Inferior parietal cortex (tissue), 1 donor: ENCODE results near the gene MFRP.
"Not testable (repeated sequence)": the region's sequence is repeated elsewhere in the genome, so short reads cannot be mapped to it uniquely, and the experiment has no call there.

Source experiments
- DNase-seq: peaks from one replicate; pipeline ENCODE4 v3.0.0-alpha.2; 2016; ENCODE audit errors: extremely low spot score

Gene MFRP

DNA sequence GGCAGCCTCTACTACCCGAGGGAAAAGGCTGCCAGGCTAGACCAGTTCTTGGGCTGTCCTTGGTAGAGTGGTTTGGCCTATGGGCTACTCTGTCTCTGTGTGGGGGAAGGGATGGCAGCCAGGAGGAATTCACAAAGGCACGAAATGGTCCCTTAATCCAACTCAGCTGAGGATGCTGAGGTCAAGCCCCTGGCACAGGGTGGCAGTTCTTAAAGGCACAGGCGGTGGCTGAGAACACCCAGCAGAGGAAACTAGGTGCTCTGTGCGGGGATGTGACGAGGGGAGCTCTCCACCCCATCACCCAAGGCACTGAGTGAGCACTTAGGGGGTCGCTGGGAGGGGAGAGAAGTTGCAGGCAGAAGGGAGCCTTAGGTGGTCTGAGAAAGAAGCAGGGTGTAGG lies at the start of gene MFRP:
TSS of gene MFRP (minus strand) at position 101 of the 400 bp plus-strand sequence. CDS start 192 bp downstream, outside the sequence.
- no peak for DNase-seq

DNA sequence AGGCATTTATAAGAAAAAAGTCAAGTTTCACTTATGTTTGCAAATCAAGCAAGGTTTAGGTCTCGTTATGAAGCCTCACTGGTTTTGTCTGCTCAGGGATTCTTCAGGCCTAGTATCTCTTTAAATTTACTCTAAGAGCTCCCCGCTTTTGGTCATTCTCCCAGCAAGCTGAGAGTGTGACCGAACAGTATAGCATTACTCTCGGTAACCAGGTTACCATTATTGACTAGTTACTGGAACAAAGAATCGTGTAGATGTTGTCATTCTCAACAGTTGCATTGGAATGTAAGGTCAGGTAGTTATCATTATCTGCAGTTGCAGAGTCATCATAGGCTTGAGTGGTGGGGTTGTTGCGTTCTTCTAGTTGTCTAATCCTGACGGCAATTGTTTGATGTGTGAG lies 44.8 kb upstream of the MFRP start:
- no peak for DNase-seq

DNA sequence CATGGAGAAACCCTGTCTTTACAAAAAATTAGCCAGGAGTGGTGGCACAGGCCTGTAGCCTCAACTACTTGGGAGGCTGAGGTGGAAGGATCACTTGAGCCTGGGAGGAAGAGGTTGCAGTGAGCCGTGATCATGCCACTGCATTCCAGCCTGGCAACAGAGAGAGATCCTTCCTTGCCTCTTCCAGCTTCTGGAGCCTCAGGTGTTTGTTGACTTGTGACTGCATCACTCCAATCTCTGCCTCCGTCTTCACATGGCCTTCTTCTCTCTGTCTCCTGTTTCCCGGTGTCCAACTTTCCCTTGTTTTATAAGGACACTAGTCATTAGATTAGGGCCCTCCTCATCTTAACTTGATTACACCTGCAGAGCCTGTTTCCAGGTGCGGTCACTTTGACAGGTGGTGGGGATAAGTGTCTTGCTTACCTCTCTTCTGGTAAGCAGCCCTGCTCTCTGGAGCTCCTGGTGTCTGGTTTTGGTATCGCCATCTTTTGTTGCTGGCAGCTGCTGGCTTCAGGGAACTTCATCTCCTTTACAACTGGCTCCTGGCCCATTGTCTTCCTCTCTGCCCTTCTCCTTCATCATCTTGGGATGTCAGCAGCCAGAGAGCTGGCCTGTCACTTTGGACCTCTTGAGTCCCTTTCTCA lies 43.2 kb upstream of the MFRP start:
- DNase-seq, result no peak

DNA sequence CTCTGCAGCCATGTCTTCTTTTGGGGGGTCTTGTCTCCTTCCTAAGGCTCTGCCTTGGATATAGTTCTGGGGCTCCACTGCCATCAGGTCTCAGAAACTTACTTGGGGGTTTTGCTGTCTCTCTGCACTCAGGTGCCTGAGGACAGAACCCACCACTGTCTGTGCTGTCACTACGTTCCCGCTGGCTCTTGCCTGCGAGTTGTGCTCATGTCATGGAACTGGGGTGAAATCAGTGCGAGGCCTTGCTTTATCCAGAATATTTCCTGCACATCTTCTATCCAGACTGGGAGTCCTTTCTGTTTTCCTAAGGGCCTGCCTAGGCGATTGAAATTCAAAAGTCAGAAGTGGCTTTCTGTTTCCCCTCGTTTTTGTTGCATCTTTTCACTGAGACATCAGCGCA lies 41.6 kb upstream of the MFRP start:
- no peak for DNase-seq

DNA sequence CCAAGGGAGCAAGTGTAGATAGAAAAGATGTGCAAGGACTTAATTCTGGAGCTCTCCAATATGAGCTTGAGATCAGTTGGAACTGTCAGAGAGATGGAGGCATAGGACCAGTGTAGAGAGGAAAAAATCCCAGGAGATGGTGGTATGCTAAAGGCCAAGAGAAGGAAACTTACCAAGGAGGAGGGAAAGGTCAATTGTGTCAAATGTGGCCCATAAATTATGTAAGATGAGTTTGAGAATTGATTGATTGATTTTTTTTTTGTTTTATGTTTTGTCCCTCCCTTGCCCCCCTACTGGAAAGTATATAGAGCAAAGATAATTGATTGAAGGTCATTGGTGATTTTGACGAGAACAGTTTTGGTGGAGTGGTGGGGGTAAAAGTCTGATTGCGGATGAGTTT lies 37.8 kb upstream of the MFRP start:
- no peak for DNase-seq

DNA sequence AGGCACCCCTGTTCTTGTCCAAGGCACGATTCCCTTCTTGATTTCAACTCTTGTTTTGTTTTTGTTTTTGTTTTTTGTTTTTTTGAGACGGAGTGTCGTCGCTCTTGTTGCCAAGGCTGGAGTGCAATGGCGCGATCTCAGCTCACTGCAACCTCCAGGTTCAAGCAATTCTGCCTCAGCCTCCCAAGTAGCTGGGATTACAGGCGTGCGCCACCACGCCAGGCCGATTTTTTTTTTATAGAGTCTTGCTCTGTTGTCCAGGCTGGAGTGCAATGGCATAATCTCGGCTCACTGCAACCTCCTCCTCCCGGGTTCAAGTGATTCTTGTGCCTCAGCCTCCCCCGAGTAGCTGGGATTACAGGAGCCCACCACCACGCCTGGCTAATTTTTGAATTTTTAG lies 36.0 kb upstream of the MFRP start:
- DNase-seq, result not testable (repeated sequence)

DNA sequence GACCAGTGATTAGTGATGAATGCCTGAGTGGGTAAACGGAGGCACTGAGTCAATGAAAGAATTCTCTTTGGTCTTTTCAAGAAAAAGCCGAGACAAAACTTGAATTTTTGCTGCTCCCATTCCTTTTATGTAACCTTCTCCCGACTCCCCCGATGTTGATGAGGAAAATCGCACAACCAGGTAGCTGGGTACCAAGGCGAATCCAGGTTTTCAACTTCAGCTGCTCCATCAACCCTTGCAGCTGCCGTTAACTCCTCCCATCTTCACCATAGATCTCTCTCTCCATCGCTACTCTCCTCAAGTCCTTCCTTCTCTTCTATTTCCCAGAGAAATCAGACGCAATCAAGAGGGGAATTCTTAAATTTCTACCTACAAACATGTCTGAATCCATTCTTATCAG lies 35.6 kb upstream of the MFRP start:
- no peak for DNase-seq

DNA sequence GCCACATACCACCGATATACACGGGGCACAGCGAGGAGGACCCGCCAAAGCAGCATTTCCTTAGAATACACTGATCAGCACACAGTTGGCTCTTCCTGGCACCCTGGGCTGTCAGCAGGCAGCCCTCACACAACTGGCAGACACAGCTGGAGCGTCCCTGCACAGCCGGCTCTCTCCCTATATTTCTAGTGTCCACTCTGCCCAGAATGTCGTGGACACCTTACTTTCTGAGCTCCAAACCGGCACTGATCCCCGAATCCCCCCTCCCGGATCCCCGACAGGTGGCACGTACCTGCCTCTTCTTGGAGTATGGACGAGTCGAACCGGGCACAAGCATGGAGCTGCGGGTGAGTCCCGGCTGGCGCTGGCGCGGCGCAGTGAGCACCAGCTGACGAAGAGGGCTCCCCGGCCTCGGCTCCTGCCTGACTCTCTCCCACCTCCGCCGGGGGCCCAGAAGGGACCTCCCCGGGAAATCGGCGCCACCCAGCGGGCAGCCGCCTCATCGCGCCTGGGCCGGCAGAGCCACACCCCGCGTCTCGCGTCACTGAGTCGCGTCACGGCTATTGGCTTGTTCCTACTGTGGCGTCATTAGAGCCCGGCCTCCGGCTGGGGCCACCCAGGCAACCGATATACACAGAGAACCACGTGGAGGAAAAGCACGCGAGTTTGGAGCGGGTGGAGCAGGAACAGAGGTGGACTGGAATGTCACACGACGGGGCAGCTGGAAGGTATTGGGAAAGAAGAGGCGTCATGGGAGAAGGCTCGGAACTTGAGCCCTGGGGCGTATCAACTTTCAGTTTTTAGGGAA lies 34.9 kb upstream of the MFRP start, which contains the start of gene USP2:
TSS of gene USP2 (minus strand) at position 510 of the 808 bp plus-strand sequence. CDS start 8,210 bp downstream, outside the sequence.
- DNase-seq, result peak; percentile 98

DNA sequence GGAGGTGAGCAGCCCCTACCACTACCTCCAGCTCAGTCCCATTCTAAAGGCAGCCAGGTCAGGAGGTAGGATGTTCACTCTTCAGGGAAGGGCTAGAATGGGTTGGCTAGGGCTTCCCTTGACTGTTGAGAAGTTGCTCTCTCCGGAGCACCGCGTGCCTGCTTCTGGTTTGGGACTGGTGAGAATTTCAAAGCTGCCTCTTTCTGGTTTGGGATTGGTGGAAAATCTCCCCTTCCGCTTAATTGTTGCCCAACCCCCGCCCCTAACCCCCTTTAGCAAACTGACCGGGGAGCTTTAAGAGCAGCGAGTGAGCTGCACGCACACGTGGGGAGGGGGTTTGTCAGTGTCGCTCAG lies 34.3 kb upstream of the MFRP start:
- DNase-seq, result no peak

DNA sequence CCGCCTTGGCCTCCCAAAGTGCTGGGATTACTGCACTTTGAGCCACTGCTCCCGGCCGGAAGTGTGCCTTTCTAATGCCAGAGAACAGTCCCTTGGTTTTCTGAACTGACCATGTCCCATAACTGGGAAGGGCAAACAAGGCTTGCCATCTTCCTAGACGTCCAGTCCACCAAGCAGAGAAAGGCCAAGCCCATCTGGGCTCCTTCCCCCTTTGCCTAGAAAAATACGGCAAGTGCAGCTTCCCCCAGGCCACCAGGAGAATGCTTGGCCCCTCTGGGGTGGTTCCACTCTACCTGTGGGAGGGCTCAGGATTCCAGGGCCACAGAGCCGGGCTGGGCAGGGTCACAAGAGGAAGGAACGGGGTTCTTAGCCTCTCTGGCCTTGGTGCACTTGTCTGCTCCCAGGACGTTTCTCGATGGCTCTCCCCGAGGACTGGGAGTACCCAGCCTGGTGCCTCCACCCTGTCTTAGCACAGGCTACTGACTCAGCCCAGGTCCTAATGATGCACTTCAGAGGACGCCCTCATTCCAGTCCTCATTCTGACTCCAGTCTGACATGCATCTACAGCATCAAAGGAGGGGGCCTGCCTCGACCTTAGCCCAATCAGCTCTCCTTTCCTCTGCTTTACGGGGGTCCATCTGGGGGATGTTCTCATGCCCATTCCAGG lies 33.8 kb upstream of the MFRP start:
- DNase-seq, result no peak

DNA sequence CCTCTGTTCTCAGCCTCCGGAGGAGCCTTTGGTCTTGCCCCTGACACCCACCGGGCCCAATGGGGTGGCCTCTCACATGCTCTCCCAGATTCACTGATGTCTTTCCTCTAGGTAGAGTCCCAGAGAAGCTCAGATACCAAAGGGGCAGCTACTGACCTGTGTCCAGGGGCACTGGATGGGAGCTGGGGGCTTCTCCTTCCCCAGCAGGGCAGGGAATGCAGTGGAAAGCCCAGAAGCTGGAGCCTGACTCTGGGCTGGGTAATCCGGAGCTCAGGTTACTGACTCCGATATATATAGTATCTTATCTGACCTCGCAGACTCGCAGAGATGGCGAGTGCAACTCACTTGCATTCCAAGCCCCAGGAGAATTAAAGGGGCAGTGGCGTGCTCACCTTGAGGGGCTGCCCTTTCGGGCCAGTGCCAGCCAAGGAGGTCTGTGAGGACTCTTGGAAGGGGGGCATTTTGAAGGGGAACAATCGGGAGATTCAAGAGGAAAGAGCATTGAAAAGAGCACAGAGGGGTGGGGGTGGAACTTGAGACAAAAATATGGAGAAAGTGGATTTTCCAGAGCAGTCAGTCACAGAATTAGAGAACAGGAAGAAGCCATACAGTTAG lies 32.5 kb upstream of the MFRP start:
- no peak for DNase-seq

DNA sequence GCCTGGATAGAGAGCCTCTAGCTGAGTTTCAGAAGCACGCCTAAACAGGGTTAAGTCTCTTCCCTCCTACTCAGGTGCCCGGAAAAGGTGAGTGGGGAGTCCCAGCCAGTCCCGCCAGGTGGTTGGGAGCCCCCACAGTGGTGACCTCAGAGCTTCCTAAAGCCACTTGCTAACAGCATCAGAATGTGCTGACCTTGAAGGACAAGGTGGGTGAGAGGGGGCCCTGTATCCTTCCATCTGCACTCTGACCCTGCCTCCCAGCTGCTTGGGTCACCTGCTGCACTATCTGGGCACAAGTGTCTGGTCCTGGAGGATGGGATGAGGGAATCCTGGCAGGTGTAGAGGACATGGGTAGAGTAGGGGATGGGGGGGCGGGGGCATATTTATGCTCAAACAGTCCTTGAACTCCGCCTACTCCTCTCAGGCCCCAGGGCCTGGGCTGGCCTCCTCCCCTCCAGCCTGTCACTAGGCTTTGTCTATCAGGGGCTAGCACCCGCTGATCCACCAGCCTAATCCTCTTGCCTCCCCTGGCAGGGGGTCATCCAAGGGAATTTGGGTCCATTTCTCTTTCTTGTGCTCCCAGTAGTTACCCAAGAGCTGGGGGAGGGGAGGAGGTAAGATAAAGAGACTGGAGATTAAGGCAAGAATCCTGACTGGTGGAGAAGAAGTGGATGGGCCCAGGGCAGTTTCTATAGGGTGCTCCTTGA lies 31.6 kb upstream of the MFRP start:
- no peak for DNase-seq

DNA sequence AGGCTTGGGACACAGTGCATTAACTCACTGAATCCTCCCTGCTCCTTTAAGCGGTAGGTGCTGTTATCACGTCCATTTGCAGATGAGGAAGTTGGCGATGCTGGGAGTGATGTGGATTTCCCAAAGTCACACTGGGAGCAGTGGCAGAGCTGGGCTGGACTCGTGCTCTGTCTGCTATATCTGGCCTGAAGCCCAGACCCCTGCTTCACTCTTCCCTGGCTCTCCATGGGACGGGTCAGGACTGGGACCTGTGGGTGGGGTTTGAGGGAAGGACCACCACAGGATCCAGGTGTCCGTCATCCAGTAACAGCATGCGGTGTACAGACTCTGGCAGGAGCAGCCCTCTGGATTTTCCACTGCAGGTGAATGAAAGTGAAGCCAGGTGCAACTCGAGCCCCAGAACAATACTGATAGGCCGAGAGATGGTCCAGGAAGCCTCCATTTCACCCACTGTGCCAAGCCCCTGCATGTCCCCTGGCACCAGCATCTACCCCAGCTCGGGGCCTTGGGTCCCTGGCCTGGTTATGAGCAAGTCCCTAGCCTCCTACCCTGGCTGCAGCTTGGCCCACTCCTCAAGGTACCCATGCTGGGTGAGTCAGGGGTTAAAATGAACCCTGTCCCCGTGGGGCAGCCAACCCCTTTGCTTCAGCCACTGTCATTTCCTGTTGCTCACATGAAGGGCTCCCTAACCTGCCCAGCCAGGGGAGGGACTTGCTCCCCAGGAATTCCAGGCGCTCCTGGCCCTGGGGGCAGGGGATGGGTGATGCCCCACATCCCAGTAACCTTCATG lies 30.8 kb upstream of the MFRP start:
- DNase-seq, result no peak

DNA sequence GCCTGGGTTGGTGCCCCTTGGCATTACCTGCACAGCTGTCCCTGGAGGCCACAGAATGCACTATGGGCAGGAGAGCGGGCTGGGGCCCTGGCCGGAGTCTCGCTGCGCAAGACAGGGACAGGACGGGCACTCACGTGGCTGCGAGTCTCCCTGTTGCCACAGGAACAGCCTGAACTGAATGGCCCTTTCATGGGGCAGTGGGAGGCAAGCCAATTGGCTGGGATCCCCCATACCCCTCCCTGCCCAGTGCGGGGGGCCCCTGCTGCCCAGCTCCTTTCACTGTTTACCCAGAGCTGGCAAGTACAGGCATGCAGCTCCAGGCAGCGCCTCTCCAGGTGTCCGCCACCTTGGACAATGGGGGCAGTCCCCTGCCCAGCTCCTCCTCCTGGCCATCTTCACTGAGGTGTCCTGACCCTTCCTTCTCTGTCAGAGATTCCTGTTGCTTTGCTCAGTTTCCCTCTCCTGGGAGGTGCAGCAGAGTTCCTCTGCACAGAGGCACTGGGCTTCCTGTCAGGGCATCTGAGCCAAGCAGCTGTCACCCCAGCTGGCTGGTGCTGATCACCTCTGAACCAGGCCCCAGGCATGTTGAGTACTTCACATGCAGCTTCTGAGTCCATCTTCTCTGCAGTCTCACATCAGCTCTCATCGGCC lies 29.8 kb upstream of the MFRP start:
- peak; percentile 90 for DNase-seq

DNA sequence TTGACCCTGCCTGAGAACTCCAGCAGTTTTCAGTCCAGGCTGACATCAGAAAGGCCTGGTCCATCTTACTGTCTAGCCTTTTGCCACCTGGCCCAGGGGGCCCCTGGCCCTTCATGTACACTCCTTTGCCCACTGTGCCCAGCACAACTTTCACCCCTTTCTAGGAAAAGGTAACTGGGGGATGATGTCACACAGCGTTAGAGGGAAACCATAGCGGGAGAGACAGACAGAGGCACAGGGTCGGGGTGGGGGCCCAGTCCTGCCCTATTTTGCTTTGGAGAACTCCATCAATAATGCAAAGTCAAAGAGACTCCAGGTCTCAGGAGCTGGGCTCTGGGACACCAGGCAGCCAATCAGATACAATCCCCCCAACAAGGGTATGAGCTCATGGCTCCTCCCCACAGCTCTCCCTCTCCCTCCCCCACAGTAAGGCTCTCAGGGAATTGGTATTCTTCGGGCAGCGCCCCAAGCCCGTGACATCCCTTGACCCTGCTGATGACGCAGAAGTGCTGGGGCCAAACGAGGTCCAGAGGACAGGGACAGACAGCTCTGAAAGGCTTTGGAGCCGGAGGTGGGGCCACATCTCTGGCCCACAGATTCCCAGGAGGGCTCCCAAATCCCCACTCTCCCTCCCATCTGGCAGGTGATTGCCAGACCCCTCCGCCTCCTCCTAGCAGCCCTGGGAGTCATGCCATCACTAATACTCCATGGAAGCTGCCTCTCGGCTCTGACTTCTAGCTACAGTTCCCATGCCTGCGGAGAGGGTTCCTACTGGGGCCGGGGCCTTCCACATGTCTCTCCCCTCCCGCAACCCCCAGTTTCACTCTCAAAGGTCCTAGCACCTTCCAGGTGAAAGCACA lies 29.1 kb upstream of the MFRP start:
- peak; percentile 72 for DNase-seq

DNA sequence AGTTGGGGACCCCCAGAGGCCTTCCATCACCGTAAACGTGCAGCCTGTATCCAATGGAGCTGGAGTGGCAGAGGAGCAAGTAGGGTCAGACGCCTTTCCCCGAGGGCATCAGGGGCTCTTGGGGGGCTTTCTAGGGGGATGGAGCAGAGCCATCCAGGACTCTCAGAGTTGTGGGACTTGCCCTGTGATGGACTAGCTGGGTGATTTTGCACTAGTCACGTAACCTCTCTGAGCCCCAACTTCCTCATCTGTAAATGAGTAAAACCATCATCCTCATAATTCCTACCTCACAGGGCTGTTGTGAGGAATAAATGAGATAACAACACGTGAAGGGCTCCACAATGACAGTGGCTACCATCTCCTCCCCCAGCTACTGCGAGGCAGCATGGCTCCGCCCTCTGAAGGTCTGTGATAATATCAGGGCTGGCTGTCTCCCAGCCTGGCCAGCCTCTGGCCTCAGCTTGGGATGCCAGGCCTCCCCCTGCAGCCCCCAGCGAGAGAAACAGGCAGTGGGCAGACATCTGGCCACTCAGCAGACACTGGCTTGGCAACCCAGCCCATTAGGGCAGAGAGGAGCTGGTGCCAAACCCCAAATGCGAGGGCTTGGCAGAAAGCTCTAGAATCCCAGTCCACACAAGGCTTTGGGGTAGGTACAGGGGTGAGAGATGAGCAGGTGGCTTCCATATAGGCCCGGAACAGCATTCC lies 28.3 kb upstream of the MFRP start:
- DNase-seq, result no peak

DNA sequence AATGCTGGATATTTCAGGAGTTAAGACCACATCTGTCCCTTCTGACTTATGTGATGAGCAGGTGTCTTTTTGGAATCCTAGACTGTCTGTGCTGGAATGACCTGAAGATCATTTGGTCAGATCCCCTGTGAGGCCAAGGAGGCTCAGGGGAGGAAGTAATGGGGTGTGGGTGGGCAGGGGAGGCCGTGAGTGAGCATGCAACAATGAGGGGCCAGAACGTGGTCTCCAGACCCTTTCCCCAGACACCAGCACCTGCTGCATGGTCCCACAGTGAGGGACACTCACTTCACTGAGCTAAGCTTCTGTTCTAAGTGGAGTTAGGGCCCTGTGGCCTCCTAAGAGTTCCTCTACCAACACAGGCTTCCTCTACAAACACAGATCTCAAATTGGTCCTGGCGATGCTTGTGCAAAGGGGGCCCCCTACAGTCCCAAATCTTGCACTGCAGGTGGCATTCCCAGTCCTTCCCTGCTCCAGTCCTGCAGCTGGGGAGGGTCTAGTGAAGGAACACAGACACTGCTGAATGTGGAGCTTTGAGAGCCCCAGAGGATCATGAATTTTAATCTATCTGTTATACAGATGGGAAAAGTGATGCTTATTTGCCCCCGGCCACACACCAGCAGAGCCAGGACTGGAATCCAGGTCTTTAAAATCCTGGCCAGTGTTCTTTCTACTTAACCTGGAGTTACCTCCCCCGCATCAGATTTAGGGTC lies 27.6 kb upstream of the MFRP start:
- DNase-seq, result peak; percentile 92
